Ramos (cell line): ENCODE results near the gene ACTL10.

Experiments used
- in situ Hi-C: fragments of 300-500 bp; cut with MboI; formaldehyde crosslinking; loops from one replicate; pipeline ENCODE4 v1.14.3; 2022; ENCODE audit warnings: low sequenced_read_pairs; ENCODE audit not compliant: unreplicated experiment

The ACTL10 gene

GRCh38 chr20:33675136-33675959 lies 8.6 kb downstream of the ACTL10 start:
- in situ Hi-C loops, result no loop called here

GRCh38 chr20:33676121-33676520 lies 9.4 kb downstream of the ACTL10 start:
- in situ Hi-C loops, result no loop called here

- in situ Hi-C loops, result no loop called here
These were observed 10.2 kb downstream of the ACTL10 start for GRCh38 chr20:33676652-33677645.

- in situ Hi-C loops, result no loop called here
These were observed 11.4 kb downstream of the ACTL10 start for GRCh38 chr20:33677991-33678702.

- in situ Hi-C loops, result no loop called here
These were observed 13.2 kb downstream of the ACTL10 start for GRCh38 chr20:33679758-33680485.

- in situ Hi-C loops, result no loop called here
These were observed 13.9 kb downstream of the ACTL10 start for GRCh38 chr20:33680686-33681085.

- in situ Hi-C loops, result no loop called here
These were observed 14.5 kb downstream of the ACTL10 start for GRCh38 chr20:33681288-33681687.

GRCh38 chr20:33681728-33682353 lies 15.1 kb downstream of the ACTL10 start:
- in situ Hi-C loops, result no loop called here

GRCh38 chr20:33684533-33685327 lies 18.0 kb downstream of the ACTL10 start:
- in situ Hi-C loops, result no loop called here

GRCh38 chr20:33685328-33686099 lies 18.8 kb downstream of the ACTL10 start:
- in situ Hi-C loops, result no loop called here

GRCh38 chr20:33686100-33686983 lies 19.6 kb downstream of the ACTL10 start, which contains the start of gene E2F1:
Gene E2F1 (minus strand): TSS chr20:33686385. CDS start chr20:33686264, 121 bp downstream.
- in situ Hi-C loops, result no loop called here

- in situ Hi-C loops, result no loop called here
These were observed 20.2 kb downstream of the ACTL10 start for GRCh38 chr20:33686984-33687366.

GRCh38 chr20:33687370-33687915 lies 20.7 kb downstream of the ACTL10 start:
- in situ Hi-C loops, result no loop called here

- in situ Hi-C loops, result no loop called here
These were observed 21.5 kb downstream of the ACTL10 start for GRCh38 chr20:33687993-33688937.

- in situ Hi-C loops, result no loop called here
These were observed 22.2 kb downstream of the ACTL10 start for GRCh38 chr20:33688938-33689424.
